ENCODE measurements around the gene SYDE1. TPM values are rescaled to one million over a fixed set of nuclear protein-coding genes. Genes with fewer than 3 reads are reported as not detected.

Gene SYDE1
- total and polyA plus RNA-seq, 2 donors (not counting 1 experiment from before 2014, with no cell fraction given), result not detected

- no peak for ATAC-seq (ENCODE audit: low read depth)
- Histone ChIP-seq H2AFZ (ENCODE audit: insufficient read depth, low read depth, low read length, poor library complexity, severe bottlenecking) (no peak overlapping the region), H4K20me1 (ENCODE audit: control insufficient read depth, insufficient read depth, low read length, poor library complexity, severe bottlenecking) (no peaks in the 10 kb centered on the region), H3K27me3 (replicated peaks in 1 of 4; ENCODE audit: control extremely low read depth in 1 of 4, control insufficient read depth in 3 of 4, insufficient read depth in 4 of 4, low read length in 3 of 4) (peaks cover 0 to 33% (median 18%) of the 10 kb centered on the region in 4 experiments), H3K9me3 (ENCODE audit: control extremely low read depth in 1 of 3, control insufficient read depth in 2 of 3, insufficient read depth in 1 of 3, low read length in 2 of 3) (peaks cover 0 to 18% (median 0%) of the 10 kb centered on the region in 3 donors), H3K4me1 (ENCODE audit: control insufficient read depth in 2 of 2, insufficient read depth in 2 of 2, low read length in 2 of 2) (peaks cover 13% of the 10 kb centered on the region in 2 donors), H3K9ac (ENCODE audit: low read length) (no peak overlapping the region), H3K36me3 (replicated peaks in 1 of 2; ENCODE audit: control extremely low read depth in 1 of 2, control insufficient read depth in 1 of 2, extremely low read depth in 1 of 2, insufficient read depth in 2 of 2, low read length in 1 of 2) (peaks cover 0 to 1% of the 10 kb centered on the region in 2 experiments), H3K4me3 (ENCODE audit: control extremely low read depth in 1 of 5, extremely low read depth in 1 of 5, insufficient read depth in 1 of 5, low read depth in 2 of 5, low read length in 4 of 5) (no peak overlapping the region), H3K27ac (ENCODE audit: low read length in 2 of 2) (no peak overlapping the region), H3K79me2 (ENCODE audit: control insufficient read depth, insufficient read depth, low read length) (no peaks in the 10 kb centered on the region), H3K4me2 (replicated peaks; ENCODE audit: low read depth, low read length, poor library complexity, severe bottlenecking) (no peak overlapping the region)
- Mint-ChIP-seq H3K9me3 (ENCODE audit: insufficient read depth) (no peaks in the 10 kb centered on the region), H3K27ac (no peak overlapping the region), H3K27me3 (peaks cover 27% of the 10 kb centered on the region), H3K4me3 (no peak overlapping the region), H3K4me1 (peaks cover 13% of the 10 kb centered on the region)
- WGBS (ENCODE audit: insufficient coverage), result 95% methylated on average over 39 of the region's 49 CpGs
- DNase-seq, result no peak
- intact Hi-C loops (cut with micrococcal nuclease), result no loop called here
- TF ChIP-seq CTCF (IDR thresholded peaks at IDR 0.05) (no peak), EZH2 (IDR thresholded peaks at IDR 0.05; ENCODE audit: borderline replicate concordance, insufficient read depth, low read depth, low read length, poor library complexity, severe bottlenecking) (no peak)
- ChIA-PET POLR2A (no interaction called here), CTCF (no interaction called here)
Measured at GRCh38 chr19:15109768-15110417, 2.7 kb downstream of the SYDE1 start.

GRCh38 chr19:15110418-15110815, 3.2 kb downstream of the SYDE1 start:
- Mint-ChIP-seq H3K27ac (no peak overlapping the region), H3K4me1 (peaks cover 13% of the 10 kb centered on the region), H3K4me3 (no peak overlapping the region), H3K9me3 (ENCODE audit: insufficient read depth) (no peaks in the 10 kb centered on the region), H3K27me3 (peaks cover 23% of the 10 kb centered on the region)
- Histone ChIP-seq H3K9ac (ENCODE audit: low read length) (no peak overlapping the region), H3K9me3 (ENCODE audit: control extremely low read depth in 1 of 3, control insufficient read depth in 2 of 3, insufficient read depth in 1 of 3, low read length in 2 of 3) (peaks cover 0 to 13% (median 0%) of the 10 kb centered on the region in 3 donors), H4K20me1 (ENCODE audit: control insufficient read depth, insufficient read depth, low read length, poor library complexity, severe bottlenecking) (no peaks in the 10 kb centered on the region), H3K4me1 (ENCODE audit: control insufficient read depth in 2 of 2, insufficient read depth in 2 of 2, low read length in 2 of 2) (peaks cover 13% of the 10 kb centered on the region in 2 donors), H2AFZ (ENCODE audit: insufficient read depth, low read depth, low read length, poor library complexity, severe bottlenecking) (no peak overlapping the region), H3K4me3 (ENCODE audit: control extremely low read depth in 1 of 5, extremely low read depth in 1 of 5, insufficient read depth in 1 of 5, low read depth in 2 of 5, low read length in 4 of 5) (no peak overlapping the region), H3K27ac (ENCODE audit: low read length in 2 of 2) (no peak overlapping the region), H3K4me2 (replicated peaks; ENCODE audit: low read depth, low read length, poor library complexity, severe bottlenecking) (no peak overlapping the region), H3K79me2 (ENCODE audit: control insufficient read depth, insufficient read depth, low read length) (no peaks in the 10 kb centered on the region), H3K27me3 (replicated peaks in 1 of 4; ENCODE audit: control extremely low read depth in 1 of 4, control insufficient read depth in 3 of 4, insufficient read depth in 4 of 4, low read length in 3 of 4) (peaks cover 0 to 32% (median 18%) of the 10 kb centered on the region in 4 experiments), H3K36me3 (replicated peaks in 1 of 2; ENCODE audit: control extremely low read depth in 1 of 2, control insufficient read depth in 1 of 2, extremely low read depth in 1 of 2, insufficient read depth in 2 of 2, low read length in 1 of 2) (peaks cover 0 to 4% of the 10 kb centered on the region in 2 experiments)
- intact Hi-C loops (cut with micrococcal nuclease), result no loop called here
- TF ChIP-seq EZH2 (IDR thresholded peaks at IDR 0.05; ENCODE audit: borderline replicate concordance, insufficient read depth, low read depth, low read length, poor library complexity, severe bottlenecking), result no peak
- TF ChIP-seq CTCF (IDR thresholded peaks at IDR 0.05), result no peak
- DNase-seq (no peak), ATAC-seq (ENCODE audit: low read depth) (no peak)
- WGBS (ENCODE audit: insufficient coverage), result 98% methylated on average over 16 of the region's 17 CpGs
- ChIA-PET CTCF (interaction anchor here (1.2 kb wide), 1 partner anchor 9 kb away, joined by 5 read pairs; no protein-coding TSS in a partner anchor), POLR2A (no interaction called here)

Data from B cell (primary cell).